ENCODE results near the gene LTB4R.
A peak's percentile ranks its signal among the peaks of the same experiment; 100 is the strongest.

LTB4R gene

DNA sequence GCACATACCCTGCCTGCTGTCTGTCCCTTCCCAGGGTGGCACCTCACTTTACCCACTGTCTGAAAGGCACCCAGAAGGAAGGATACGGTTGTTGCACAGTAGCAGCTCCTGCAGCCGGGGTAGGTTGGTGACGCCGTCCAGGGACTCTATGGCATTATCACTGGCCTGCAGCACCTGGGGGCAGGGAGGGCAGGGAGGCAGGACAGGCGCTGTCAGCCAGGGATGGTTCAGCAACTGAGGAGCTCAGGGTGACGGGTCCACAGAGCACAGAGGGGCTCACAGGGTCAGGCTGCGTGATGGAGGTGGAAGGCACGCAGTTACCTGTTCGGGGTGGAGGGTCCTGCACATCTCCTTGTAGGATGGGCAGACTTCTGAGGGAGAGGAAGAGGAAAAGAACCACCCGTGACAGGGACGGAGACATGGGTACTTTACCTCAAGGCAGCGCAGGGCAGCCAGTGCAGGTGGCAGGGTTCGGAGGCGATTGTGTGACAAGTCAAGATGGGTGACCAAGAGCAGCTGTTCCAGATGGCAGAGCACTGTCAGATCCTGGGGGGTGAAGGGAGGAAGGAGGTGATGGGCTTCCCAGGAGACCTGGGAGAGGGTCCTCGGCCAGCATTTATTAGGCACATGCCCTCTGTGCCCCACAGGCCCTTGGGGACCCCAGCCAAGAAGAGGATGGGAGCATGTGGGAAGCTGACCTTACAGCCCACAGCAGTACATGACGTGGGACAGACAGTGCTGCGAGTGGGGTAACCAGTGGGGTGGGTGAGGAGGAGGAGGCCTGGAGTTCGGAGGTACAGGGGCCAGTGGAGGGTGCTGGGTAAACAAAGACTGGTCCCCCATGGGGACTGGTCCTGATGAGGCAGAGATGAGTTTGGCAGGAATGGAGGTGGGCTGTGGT is 44.7 kb upstream of the LTB4R start:
- TF ChIP-seq, protein P1, sequence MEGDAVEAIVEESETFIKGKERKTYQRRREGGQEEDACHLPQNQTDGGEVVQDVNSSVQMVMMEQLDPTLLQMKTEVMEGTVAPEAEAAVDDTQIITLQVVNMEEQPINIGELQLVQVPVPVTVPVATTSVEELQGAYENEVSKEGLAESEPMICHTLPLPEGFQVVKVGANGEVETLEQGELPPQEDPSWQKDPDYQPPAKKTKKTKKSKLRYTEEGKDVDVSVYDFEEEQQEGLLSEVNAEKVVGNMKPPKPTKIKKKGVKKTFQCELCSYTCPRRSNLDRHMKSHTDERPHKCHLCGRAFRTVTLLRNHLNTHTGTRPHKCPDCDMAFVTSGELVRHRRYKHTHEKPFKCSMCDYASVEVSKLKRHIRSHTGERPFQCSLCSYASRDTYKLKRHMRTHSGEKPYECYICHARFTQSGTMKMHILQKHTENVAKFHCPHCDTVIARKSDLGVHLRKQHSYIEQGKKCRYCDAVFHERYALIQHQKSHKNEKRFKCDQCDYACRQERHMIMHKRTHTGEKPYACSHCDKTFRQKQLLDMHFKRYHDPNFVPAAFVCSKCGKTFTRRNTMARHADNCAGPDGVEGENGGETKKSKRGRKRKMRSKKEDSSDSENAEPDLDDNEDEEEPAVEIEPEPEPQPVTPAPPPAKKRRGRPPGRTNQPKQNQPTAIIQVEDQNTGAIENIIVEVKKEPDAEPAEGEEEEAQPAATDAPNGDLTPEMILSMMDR (conservative IDR thresholded peaks at IDR 0.05; ENCODE audit: low read depth): no peak
- DNase-seq (ENCODE audit: low spot score): no peak
- CTCF ChIA-PET: interaction anchor here (0.6 kb wide), 1 partner anchor 31 kb away, joined by 3 read pairs; no protein-coding TSS in a partner anchor
- H3K27ac ChIP-seq: peak overlapping the region; percentile 96
- POLR2A ChIA-PET (ENCODE audit: low non-redundant PET): no interaction called here

DNA sequence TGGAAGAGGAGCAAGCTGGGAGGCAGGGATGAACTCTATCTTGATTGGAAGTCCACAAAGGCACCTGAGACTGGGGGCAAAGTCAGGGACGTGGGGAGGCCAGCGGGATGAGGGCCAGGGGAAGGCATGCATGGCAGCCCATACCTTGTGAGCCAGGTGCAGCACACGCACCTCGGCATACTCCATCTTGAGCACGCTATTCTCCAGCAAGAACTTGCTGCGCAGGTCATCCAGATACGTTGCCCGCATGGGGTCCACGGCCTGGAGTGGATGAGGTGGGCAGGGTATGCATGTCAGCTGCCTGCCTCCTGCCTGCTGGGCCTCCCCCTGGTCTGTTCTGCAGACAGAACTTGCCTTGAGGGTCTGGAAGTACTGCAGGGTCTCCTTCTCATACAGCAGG is 43.8 kb upstream of the LTB4R start:
- TF ChIP-seq, protein P1 (conservative IDR thresholded peaks at IDR 0.05; ENCODE audit: low read depth): no peak
- ChIA-PET POLR2A (ENCODE audit: low non-redundant PET) (interaction anchor here (0.5 kb wide), 1 partner anchor 21 kb away, joined by 3 read pairs; no protein-coding TSS in a partner anchor), CTCF (interaction anchor here (0.6 kb wide), 1 partner anchor 30 kb away, joined by 3 read pairs; no protein-coding TSS in a partner anchor)

DNA sequence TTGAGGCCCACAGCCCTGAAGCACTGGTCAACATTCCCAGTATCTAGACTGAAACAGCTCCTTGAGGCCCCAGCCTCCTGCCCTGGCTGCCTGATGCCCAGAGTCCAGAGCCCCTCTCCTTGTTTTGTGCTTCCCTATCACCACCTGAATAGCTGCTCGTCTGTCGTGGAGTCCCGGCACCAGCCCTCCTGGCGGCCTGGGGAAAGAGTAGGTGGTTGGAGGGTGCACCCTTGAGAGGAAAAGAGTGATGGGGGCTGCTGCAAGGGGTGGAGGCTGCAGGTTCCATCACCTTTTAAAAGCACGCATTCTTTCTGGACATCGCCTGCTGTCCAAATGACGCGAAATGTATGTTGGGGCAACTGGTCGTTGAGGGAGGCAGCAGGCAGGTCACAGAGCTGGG is 43.1 kb upstream of the LTB4R start:
- DNase-seq (ENCODE audit: low spot score): no peak
- CTCF ChIA-PET: no interaction called here
- TF ChIP-seq, protein P1 (conservative IDR thresholded peaks at IDR 0.05; ENCODE audit: low read depth): no peak
- POLR2A ChIA-PET (ENCODE audit: low non-redundant PET): interaction anchor here (0.5 kb wide), 1 partner anchor 22 kb away, joined by 3 read pairs; no protein-coding TSS in a partner anchor
- peak overlapping the region; percentile 96 for H3K27ac ChIP-seq

More for the DNA sequence above, 43.8 kb upstream of the LTB4R start:
- no peak for DNase-seq (ENCODE audit: low spot score)
- peak overlapping the region; percentile 96 for H3K27ac ChIP-seq

DNA sequence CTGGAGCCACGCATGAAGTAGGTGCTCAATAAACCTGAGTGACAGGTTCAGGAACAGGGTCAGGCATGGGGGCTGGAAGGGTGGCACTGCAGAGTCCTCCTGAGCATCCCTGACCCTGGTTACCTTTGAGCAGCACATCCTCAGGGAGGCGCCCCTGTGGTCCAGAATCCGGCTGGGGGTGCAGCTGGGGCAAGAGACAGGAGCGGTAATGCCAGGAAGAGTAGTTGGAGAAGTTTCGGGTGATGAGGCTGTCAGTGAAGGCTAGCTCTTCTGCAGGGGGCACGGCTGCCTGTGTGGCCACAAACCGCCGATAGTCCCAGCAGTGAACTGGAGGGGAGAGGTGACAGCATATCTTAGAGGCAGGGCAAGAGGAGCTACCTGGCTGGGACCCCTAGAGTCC is 41.9 kb upstream of the LTB4R start:
- ChIA-PET POLR2A (ENCODE audit: low non-redundant PET) (interaction anchor here (0.5 kb wide), 1 partner anchor 23 kb away, joined by 4 read pairs; no protein-coding TSS in a partner anchor), CTCF (interaction anchor here (0.6 to 0.9 kb wide), 3 partner anchors 22 to 64 kb away, joined by 4 read pairs; partner anchors contain the start of gene CIDEB)
- peak overlapping the region; percentile 96 for H3K27ac ChIP-seq
- TF ChIP-seq, protein P1 (conservative IDR thresholded peaks at IDR 0.05; ENCODE audit: low read depth): no peak
- no peak for DNase-seq (ENCODE audit: low spot score)

DNA sequence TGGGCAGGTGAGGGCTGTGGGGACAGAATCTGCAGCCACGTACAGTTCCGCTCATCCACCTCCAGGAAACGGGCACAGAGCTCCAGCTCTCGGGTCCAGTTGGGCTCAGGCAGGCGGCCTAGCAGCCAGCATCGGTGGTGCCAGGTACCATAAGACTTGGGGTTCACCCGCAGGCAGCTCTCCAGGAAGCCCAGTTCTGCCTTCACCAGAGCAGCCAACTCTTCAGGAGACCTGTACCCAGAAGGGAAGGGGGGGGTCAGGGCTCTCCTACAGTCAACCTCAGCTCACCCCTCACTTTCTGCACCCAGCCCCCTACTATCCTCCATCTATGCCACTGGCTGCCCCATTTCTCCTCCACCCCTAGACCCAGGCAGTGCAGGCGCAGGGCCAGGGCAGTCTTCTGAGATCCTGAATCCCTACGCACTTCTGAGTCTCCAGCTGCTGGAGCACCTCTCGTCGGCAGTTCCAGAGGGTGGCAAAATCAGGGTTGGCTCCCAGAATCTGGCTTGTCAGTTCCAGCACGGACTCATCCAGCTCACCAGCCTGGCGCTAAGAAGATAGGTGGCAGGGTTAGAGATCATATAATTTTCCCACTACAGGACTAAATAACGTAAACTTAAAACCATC is 41.3 kb upstream of the LTB4R start:
- peak overlapping the region; percentile 96 for H3K27ac ChIP-seq
- TF ChIP-seq, protein P1 (conservative IDR thresholded peaks at IDR 0.05; ENCODE audit: low read depth): no peak
- CTCF ChIA-PET: interaction anchor here (0.6 kb wide), 2 partner anchors 18 to 23 kb away, joined by 3 to 4 read pairs; no protein-coding TSS in a partner anchor
- POLR2A ChIA-PET (ENCODE audit: low non-redundant PET): interaction anchor here (2.1 kb wide), 1 partner anchor 28 kb away, joined by 12 read pairs; the partner anchor contains the start of gene TINF2
- no peak for DNase-seq (ENCODE audit: low spot score)

DNA sequence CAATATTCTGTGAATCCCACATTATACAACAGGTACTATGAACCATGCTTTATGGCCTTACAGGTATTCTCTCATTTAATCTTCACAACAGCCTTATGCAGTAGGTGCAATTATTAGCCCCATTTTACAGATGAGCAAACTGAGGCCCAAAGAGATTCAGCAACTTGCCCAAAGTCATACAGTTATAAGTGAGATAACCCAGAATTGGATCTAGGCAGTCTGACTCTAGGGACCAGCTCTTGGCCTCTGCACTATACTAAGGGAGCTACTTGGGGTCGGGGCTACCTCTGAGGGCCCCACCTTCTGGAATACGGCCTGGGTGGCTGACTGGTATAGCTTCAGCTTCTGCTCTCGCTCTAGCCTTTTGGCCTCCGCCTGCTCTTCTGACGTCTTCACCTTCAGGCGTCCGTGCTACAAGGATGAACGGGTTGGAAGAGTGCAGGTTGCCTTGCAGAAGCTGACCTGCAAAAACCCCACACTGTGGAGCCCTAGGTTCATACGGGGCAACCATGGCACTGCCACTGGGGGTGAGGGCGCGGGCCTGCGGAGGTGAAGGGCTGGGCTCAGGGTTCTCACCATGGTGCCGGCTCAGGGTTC is 40.7 kb upstream of the LTB4R start:
- H3K27ac ChIP-seq: peak overlapping the region; percentile 96
- ChIA-PET POLR2A (ENCODE audit: low non-redundant PET) (interaction anchor here (0.7 to 2.1 kb wide), 3 partner anchors 11 to 28 kb away, joined by 3 to 12 read pairs (median 3); partner anchors contain the start of gene TINF2), CTCF (interaction anchor here (0.6 to 0.9 kb wide), 4 partner anchors 18 to 131 kb away, joined by 3 to 4 read pairs (median 3); partner anchors contain the start of gene TINF2)
- TF ChIP-seq, protein P1 (conservative IDR thresholded peaks at IDR 0.05; ENCODE audit: low read depth): no peak
- no peak for DNase-seq (ENCODE audit: low spot score)

All from RWPE1 (cell line).